ENCODE measurements around the gene C19orf47.

The C19orf47 gene, protein sequence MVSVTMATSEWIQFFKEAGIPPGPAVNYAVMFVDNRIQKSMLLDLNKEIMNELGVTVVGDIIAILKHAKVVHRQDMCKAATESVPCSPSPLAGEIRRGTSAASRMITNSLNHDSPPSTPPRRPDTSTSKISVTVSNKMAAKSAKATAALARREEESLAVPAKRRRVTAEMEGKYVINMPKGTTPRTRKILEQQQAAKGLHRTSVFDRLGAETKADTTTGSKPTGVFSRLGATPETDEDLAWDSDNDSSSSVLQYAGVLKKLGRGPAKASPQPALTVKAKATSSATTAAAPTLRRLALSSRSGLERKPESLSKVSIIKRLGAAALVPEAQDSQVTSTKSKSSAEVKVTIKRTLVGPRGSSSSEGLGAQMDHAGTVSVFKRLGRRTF

GRCh38 chr19:40348125-40348913, at the start of gene C19orf47, which contains the start of gene PLD3:
Gene C19orf47, minus strand, starts transcription at chr19:40348397. Its CDS starts 6,540 bp downstream, at chr19:40341857.
Gene PLD3, plus strand, starts transcription at chr19:40348695. Its CDS starts 17,789 bp downstream, at chr19:40366484.
- Mint-ChIP-seq H3K4me3 (peak within 1 kb of the TSS; percentile 94), H3K9me3 (no peaks in the 10 kb centered on the region), H3K4me1 (ENCODE audit: low read depth) (peaks cover 28% of the 10 kb centered on the region), H3K27ac (peak within 1 kb of the TSS; percentile 92), H3K36me3 (ENCODE audit: low read depth) (peaks cover 6% of the 10 kb centered on the region), H3K27me3 (no peaks in the 10 kb centered on the region)

DNA sequence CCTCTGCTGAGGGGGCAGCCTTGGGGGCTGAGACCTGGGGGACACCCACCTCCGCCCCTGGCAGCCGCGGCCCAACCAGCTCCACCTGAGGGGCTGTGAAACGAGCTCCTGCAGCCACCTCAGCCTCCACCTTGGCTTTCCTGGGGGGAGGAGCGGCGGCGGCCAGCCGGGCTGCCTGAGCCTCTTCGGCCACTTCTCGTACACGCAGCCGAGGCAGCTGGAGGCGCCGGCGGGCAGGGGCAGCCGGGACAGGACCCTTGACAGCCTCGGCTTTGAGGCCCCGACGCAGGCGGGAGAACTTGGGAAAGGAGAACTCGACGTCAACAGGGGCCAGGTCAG, 49.3 kb upstream of the C19orf47 start:
- Mint-ChIP-seq H3K9me3 (no peaks in the 10 kb centered on the region), H3K4me1 (ENCODE audit: low read depth) (peaks cover 11% of the 10 kb centered on the region), H3K4me3 (no peak overlapping the region), H3K27me3 (peaks cover 4% of the 10 kb centered on the region), H3K36me3 (ENCODE audit: low read depth) (no peaks in the 10 kb centered on the region), H3K27ac (no peak overlapping the region)

DNA sequence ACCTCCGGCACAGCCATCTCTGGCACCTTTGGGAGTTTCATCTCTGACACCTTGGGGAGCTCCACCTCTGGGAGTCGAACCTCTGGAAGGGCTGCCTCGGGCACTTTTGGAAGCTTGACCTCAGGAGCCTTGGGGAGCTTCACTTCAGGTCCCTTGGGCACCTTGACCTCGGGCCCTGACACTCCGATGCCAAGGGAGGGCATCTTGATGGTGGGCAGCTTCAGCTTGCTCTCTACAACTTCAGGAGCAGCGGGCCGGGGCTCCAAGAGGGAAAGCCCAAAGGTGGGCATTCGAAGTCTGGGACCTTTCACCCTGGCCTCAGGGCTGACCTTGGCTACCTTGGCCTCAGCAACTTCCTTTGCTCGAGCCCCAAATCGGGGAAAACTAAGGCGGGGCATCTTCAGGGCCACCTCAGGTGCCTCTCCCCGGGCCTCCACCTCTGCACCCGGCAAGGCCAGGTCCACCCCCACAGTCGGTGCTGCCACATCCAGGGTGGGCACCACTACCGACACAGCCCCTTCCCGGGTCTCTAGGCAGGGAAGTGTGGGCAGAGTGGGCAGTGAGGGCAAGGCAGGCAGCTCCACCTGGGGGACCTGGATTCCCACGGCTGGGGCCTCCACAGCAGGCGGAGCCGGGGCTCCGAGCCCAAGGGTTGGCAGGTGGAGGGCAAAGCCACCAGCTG, 48.8 kb upstream of the C19orf47 start:
- Mint-ChIP-seq H3K4me1 (ENCODE audit: low read depth) (peaks cover 11% of the 10 kb centered on the region), H3K4me3 (no peak overlapping the region), H3K27me3 (peaks cover 4% of the 10 kb centered on the region), H3K9me3 (no peaks in the 10 kb centered on the region), H3K36me3 (ENCODE audit: low read depth) (no peaks in the 10 kb centered on the region), H3K27ac (no peak overlapping the region)

- H3K9me3 Mint-ChIP-seq = no peaks in the 10 kb centered on the region
- H3K36me3 Mint-ChIP-seq (ENCODE audit: low read depth) = no peaks in the 10 kb centered on the region
- H3K4me1 Mint-ChIP-seq (ENCODE audit: low read depth) = peaks cover 11% of the 10 kb centered on the region
- H3K27ac Mint-ChIP-seq = no peak overlapping the region
- H3K4me3 Mint-ChIP-seq = no peak overlapping the region
- H3K27me3 Mint-ChIP-seq = peaks cover 4% of the 10 kb centered on the region
Measured at GRCh38 chr19:40395956-40396355, 47.8 kb upstream of the C19orf47 start.

DNA sequence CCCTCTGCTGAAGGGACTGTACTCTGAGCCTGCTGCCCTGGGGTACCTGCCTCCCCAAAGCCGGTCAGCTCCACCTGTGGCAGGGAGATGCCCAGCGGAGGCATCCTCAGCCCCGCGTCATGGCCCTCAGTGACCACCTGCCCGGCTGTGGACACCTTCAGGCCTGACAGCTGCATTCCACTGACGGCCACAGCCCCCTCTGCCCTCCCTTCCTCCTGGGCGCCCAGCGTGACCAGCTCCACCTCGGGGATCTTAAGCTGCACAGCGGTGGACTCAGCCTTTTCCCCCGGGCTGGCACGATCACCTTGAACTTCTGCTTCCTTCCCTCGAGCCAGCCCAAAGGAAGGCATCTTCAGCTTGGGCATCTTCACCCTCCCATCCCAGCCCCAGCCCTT, 46.6 kb upstream of the C19orf47 start:
- Mint-ChIP-seq H3K36me3 (ENCODE audit: low read depth) (no peaks in the 10 kb centered on the region), H3K27me3 (peaks cover 4% of the 10 kb centered on the region), H3K27ac (no peak overlapping the region), H3K4me1 (ENCODE audit: low read depth) (peaks cover 11% of the 10 kb centered on the region), H3K9me3 (no peaks in the 10 kb centered on the region), H3K4me3 (no peak overlapping the region)

GRCh38 chr19:40393894-40394815, 46.0 kb upstream of the C19orf47 start:
- Mint-ChIP-seq H3K36me3 (ENCODE audit: low read depth) (no peaks in the 10 kb centered on the region), H3K27me3 (peaks cover 1% of the 10 kb centered on the region)

DNA sequence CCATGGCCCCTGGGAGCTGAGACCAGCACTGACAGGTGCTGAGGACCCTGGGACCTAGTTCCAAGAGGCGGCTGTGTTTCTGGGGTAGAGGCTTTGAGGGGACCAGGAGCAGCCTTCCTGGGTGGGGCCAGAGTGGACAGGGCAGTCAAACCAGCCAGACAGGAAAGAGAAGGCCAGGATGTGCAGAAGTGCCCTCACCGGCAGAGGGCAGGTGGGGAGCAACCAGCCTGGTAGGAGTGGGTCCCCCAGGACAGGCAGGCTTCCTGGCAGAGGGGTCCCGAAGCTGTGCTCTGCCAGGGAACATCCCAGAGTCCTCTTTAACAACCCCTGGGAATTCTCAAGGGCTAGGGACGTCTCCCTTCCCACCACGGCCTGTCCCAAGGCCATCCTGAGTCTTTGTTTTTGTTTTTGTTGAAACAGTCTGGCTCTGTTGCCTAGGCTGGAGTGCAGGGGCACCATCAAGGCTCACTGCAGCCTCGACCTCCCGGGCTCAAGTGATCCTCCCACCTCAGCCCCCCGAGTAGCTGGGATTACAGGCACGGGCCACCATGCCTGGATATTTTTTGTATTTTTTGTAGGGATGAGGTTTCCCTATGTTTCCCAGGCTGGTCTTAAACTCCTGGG, 44.8 kb upstream of the C19orf47 start:
- H3K4me1 Mint-ChIP-seq (ENCODE audit: low read depth) = no peaks in the 10 kb centered on the region
- no peaks in the 10 kb centered on the region for H3K9me3 Mint-ChIP-seq
- no peaks in the 10 kb centered on the region for H3K27me3 Mint-ChIP-seq
- H3K27ac Mint-ChIP-seq = no peak overlapping the region
- no peaks in the 10 kb centered on the region for H3K36me3 Mint-ChIP-seq (ENCODE audit: low read depth)
- no peak overlapping the region for H3K4me3 Mint-ChIP-seq

More at GRCh38 chr19:40393894-40394815, 46.0 kb upstream of the C19orf47 start:
- no peaks in the 10 kb centered on the region for H3K9me3 Mint-ChIP-seq
- no peak overlapping the region for H3K4me3 Mint-ChIP-seq
- H3K27ac Mint-ChIP-seq = no peak overlapping the region
- peaks cover 10% of the 10 kb centered on the region for H3K4me1 Mint-ChIP-seq (ENCODE audit: low read depth)

- Mint-ChIP-seq H3K4me3 (no peak overlapping the region), H3K9me3 (no peaks in the 10 kb centered on the region), H3K4me1 (ENCODE audit: low read depth) (no peaks in the 10 kb centered on the region), H3K36me3 (ENCODE audit: low read depth) (no peaks in the 10 kb centered on the region), H3K27me3 (no peaks in the 10 kb centered on the region), H3K27ac (no peak overlapping the region)
Measured at GRCh38 chr19:40392123-40392522, 43.9 kb upstream of the C19orf47 start.

- no peak within 1 kb of the TSS for H3K4me3 Mint-ChIP-seq
- H3K4me1 Mint-ChIP-seq (ENCODE audit: low read depth) = no peaks in the 10 kb centered on the region
- no peaks in the 10 kb centered on the region for H3K36me3 Mint-ChIP-seq (ENCODE audit: low read depth)
- H3K27ac Mint-ChIP-seq = no peak within 1 kb of the TSS
- H3K9me3 Mint-ChIP-seq = no peaks in the 10 kb centered on the region
- no peaks in the 10 kb centered on the region for H3K27me3 Mint-ChIP-seq
Measured at GRCh38 chr19:40390084-40390742, 42.0 kb upstream of the C19orf47 start, which contains the start of gene HIPK4. Gene HIPK4, minus strand, starts transcription at chr19:40390181. Its CDS starts 279 bp downstream, at chr19:40389902.

DNA sequence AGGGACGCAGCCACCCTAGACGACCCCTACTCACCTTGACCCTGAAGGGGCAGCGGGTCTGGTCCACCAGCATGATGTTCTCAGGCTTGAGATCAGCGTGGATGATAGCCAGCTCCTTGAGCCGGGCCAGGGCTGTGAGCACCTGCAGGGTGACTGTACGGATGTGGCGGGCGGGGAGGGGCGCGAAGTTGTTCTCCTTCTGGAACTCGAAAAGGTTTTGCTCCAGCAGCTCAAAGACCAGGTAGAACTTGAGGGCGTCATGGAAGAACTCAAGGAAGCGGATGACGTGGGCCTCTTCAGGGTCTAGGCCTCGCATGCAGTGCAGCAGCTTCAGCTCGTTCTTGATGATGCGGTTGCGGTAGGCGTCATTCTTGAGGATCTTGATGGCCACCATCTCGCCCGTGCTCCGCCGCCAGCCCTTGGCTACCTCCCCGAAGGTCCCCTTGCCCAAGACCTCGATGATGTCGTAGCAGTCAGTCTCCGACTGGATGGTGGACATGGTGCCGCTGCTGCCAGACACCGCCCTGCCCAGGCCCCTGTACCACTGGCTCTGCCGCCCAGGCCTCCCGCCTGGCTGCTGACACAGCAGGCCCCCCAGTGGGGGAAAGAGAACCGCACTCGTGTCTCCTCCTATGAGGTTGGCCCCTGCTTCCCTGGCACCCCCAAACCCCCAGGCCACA, 41.3 kb upstream of the C19orf47 start:
- H3K27me3 Mint-ChIP-seq = no peaks in the 10 kb centered on the region
- no peaks in the 10 kb centered on the region for H3K9me3 Mint-ChIP-seq
- no peaks in the 10 kb centered on the region for H3K4me1 Mint-ChIP-seq (ENCODE audit: low read depth)
- H3K4me3 Mint-ChIP-seq = no peak overlapping the region
- no peaks in the 10 kb centered on the region for H3K36me3 Mint-ChIP-seq (ENCODE audit: low read depth)
- H3K27ac Mint-ChIP-seq = no peak overlapping the region

DNA sequence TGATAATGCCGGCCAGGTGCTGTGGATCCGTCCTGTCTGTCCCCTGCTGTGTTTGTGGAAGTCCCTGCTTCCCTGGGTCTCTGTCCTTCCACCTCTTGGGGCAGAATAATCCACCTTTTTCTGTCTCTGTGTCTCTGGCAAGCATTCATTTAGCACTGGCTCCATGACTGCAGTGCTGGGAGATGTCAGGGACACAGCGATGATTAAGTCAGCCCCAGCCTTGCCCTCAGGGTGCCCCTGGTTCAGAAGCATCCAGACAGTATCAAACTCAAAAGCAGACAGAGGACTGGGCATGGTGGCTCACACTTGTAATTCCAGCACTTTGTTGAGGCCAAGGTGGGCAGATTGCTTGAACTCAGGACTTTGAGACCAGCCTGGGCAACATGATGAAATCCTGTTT, 40.3 kb upstream of the C19orf47 start:
- Mint-ChIP-seq H3K36me3 (ENCODE audit: low read depth) (no peaks in the 10 kb centered on the region), H3K4me1 (ENCODE audit: low read depth) (no peaks in the 10 kb centered on the region), H3K27me3 (no peaks in the 10 kb centered on the region), H3K27ac (no peak overlapping the region), H3K9me3 (no peaks in the 10 kb centered on the region), H3K4me3 (no peak overlapping the region)

DNA sequence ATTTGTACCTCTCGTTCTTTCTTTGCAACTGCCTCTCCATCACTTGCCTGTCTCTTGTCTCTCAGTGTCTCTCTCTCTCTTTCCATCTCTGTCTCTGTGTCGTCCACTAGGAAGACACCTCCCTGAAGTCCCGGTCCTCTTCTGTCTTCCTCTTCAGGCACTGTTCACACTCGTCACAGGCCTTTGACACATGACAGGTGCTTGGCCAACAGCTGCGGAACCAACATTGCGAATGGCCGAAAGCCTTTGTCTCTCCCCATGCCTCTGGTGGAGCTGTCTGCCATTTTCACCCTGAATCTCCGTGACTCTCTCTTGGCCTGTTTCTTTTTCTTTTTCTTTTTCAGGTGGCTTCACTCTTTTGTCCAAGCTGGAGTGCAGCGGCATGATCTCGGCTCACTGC, 39.0 kb upstream of the C19orf47 start:
- Mint-ChIP-seq H3K4me3 (no peak overlapping the region), H3K27ac (no peak overlapping the region), H3K27me3 (no peaks in the 10 kb centered on the region)

GRCh38 chr19:40383668-40384248, 35.6 kb upstream of the C19orf47 start:
- Mint-ChIP-seq H3K27ac (no peak overlapping the region), H3K4me1 (ENCODE audit: low read depth) (no peaks in the 10 kb centered on the region), H3K27me3 (no peaks in the 10 kb centered on the region), H3K4me3 (no peak overlapping the region), H3K9me3 (no peaks in the 10 kb centered on the region), H3K36me3 (ENCODE audit: low read depth) (no peaks in the 10 kb centered on the region)

More for the DNA sequence above, 39.0 kb upstream of the C19orf47 start:
- no peaks in the 10 kb centered on the region for H3K36me3 Mint-ChIP-seq (ENCODE audit: low read depth)
- no peaks in the 10 kb centered on the region for H3K4me1 Mint-ChIP-seq (ENCODE audit: low read depth)
- H3K9me3 Mint-ChIP-seq = no peaks in the 10 kb centered on the region
